Esophagus mucosa (tissue), 1 donor: ENCODE measurements around the gene NPIPA1. TPM values are rescaled to one million over a fixed set of nuclear protein-coding genes. Genes with fewer than 3 reads are reported as not detected.
"Not testable (repeated sequence)": the region's sequence is repeated elsewhere in the genome, so short reads cannot be mapped to it uniquely, and the experiment has no call there.

ENCODE experiments used
- ATAC-seq: fragments of 200-7000 bp; cut with Tn5 transposase; one replicate; pipeline ENCODE4 v1.9.1; 2020
- total RNA-seq: library from RNA; stranded (reverse); gene quantifications from one replicate; pipeline ENCODE4 v1.2.4, GENCODE V29; 2023
- donor health status: DM: yes; HTN: yes; CAD: no.

NPIPA1 gene
- total RNA-seq, 1 donor from 2014 or later = 29.5 TPM

DNA sequence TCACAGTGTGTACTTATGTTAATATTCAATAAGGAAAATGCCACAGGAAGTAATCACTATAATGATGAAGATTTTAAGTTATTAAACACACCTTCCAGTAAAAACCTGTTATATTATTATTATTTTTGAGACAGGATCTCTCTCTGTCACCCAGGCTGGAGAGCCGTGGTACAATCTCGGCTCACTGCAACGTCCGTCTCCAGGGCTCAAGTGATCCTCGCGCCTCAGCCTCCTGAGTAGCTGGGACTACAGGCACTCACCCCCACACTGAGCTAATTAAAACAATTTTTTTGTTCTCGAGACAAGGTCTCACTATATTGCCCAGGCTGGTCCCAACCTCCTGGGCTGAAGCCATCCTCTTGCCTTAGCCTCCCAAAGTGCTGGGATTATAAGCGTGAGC lies 41.0 kb downstream of the NPIPA1 start:
- not testable (repeated sequence) for ATAC-seq

DNA sequence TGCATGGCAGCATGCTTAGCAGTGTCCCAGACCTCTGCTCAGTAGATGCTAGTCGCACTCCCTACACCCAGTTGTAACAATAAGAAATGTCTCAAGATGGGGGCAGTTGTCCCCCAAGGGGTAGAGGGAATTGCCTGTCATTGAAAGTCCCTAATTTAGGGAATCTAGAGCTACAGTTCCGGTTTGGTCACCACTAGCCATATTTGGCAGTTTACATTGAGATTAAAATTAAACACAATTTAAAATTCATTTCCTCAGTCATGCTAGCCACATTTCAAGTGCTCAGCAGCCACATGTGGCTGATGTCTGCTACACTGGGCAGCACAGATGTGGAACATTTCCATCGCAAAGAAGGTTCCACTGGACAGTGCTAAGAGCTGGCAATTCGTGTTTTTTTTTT lies 41.7 kb downstream of the NPIPA1 start:
- not testable (repeated sequence) for ATAC-seq

DNA sequence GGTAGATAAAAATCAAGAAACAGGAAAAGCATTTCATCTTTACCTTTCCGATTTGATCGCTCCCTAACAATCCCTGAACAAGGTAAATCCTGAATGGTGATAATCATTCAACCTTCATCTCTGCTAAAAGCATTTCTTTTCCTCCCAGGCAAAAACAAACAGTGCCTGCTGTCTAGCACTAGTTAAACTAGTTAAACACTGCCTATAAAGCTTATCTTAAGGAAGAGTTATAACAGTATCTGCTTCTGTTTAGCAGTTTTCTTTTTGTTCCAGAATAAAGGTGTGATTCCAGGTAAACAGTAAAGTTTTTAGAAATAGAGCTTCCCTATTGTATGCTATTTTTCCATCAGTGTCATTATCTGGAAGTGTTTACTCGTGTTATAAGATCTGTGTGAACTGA lies 44.0 kb downstream of the NPIPA1 start:
- not testable (repeated sequence) for ATAC-seq

DNA sequence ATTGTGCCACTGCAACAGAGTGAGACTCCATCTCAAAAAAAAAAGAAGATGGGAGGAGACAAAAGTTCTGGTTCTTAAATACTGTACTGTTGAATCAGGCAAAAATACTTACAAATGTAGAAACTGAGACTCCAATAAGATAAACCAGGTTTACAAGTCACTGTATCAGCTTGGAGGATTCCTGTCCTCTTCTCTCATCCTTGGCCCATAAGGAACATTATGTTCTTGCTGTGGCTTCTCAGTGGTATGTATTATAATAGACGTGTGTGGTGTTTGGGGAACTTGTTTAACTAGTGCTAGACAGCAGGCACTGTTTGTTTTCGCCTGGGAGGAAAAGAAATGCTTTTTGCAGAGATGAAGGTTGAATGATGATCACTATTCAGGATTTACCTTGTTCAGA lies 45.3 kb downstream of the NPIPA1 start:
- ATAC-seq = peak; percentile 50

DNA sequence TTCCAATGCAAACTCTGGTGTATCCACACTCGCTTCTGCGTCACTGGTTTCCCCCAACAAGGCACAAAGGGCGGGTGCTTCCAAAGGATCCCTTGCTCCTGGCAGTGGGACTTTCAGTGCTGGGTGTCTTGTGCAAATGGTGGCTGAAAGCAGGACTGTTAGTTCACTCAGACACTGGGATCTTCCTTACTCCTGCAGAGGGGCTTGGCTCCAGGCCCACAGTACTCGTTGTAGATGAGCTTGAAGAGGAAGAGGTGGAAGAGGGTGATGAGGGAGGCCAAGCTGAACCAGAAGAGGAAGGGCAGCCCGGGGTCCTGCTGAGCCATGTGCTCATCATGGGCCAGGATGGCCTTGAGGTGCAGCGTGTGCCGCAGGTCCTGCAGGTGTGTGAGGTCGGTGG lies 50.8 kb downstream of the NPIPA1 start:
- peak; percentile 19 for ATAC-seq

DNA sequence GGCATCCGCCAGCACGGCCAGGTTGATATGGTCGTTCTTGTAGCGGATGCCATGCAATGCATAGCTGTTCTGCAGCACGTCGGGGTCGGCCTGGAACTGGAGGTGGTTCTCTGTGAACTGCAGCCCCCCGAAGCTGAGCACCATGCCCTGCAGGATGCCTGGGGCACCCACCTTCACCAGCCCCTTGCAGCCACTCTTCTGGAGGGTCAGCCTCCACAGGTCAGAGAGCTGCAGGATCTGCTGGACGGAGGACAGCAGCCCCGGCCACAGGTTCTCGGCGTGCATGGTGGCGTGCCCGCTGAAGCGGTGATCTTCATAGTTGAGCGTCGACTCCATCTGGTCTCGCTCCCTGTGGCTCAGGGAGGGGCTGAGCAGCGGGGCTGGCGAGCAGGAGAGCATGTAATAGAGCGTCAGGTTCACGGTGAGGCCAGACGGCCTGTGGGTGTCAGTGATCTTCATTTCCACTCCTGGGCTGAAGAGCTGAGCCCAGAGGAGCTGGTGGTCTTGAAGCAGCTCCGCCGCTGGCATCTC lies 51.5 kb downstream of the NPIPA1 start:
- ATAC-seq = peak; percentile 16

DNA sequence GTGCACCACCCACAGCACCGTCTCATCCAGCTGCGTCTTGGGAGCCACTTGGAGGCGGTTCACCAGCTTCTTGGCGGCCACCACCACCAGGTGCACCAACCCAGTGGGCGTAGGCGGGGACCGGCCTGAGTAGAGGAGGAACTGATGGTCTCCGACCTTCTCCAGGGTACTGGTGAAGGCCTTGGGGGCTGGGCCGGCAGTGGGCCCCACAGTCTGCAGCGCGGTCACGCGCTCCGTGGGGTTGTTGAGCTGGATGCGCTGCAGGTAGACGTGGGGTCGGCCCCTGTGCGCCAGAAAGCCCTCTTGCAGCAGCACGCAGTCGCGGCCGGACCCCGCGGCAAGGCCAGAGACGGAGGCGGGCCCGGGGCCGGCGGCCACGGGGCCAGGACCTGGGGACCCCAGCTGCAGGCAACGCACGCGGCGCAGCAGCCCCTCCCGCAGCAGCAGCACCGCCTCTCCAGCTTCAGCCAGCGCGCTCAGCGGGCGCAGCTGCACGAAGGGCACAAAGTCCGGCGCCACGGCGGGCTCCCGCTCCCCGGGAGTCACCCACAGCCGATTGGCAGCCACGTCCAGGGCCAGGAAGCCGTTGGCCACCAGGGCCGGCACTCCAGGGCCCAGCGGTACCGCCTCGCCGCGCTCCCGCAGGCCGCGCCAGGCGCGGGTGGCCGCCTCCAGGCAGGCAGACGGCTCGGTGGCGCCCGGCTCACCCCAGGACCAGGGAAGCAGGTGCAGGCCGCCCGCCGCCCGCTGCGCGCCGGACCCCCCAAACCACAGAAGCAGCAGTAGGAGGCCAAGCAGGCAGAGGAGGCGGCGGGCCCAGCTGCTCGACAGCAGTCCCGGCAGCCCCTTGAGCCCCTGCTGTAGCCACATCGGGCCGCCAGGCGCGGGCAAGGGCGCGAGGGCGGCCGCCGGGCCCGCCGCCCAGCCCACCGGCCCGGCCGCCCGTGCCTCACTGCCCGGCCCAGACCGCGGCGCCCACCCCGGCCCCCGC lies 52.3 kb downstream of the NPIPA1 start:
- ATAC-seq = peak; percentile 46

DNA sequence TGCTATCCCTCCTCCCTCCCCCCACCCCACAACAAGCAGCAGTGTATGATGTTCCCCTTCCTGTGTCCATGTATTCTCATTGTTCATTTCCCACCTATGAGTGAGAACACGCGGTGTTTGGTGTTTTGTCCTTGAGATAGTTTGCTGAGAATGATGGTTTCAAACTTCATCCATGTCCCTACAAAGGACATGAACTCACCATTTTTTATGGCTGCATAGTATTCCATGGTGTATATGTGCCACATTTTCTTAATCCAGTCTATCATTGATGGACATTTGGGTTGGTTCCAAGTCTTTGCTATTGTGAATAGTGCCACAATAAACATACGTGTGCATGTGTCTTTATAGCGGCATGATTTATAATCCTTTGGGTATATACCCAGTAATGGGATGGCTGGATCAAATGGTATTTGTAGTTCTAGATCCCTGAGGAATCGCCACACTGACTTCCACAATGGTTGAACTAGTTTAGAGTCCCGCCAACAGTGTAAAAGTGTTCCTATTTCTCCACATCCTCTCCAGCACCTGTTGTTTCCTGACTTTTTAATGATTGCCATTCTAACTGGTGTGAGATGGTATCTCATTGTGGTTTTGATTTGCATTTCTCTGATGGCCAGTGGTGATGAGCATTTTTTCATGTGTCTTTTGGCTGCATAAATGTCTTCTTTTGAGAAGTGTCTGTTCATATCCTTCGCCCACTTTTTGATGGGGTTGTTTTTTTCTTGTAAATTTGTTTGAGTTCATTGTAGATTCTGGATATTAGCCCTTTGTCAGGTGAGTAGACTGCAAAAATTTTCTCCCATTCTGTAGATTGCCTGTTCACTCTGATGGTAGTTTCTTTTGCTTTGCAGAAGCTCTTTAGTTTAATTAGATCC lies 56.3 kb downstream of the NPIPA1 start:
- ATAC-seq = not testable (repeated sequence)

DNA sequence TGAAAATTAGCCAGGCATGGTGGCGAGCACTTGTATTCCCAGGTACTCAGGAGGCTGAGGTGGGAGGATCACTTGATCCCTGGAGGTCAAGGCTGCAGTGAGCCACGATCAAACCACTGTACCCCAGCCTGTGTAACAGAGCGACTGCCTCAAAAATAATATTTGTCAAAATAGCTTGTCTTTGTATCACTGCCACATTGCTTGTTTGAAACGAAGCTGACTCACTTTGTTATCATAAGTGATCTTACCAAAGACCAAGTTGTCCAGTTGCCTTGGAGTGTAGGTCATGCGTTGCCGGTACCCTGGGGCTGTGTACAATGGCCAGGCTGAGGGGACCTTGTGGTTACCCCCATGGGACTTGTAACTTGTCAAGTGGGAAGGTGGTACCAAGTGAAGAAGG lies 59.5 kb downstream of the NPIPA1 start:
- peak; percentile 28 for ATAC-seq

DNA sequence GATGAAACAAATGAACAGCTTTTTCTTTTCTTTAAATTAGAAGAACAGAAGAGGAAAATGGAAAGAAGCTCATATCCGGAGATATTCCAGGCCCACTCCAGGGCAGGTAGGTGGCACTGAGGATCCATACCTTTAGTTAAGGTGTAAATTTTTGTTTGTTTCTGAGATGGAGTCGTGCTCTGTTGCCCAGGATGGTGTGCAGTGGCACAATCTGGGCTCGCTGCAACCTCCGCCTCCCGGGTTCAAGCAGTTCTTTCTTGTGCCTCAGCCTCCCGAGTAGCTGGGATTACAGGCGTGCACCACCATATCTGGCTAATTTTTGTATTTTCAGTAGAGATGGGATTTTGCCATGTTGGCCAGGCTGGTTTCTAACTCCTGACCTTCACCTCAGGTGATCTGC lies 61.1 kb downstream of the NPIPA1 start:
- ATAC-seq = not testable (repeated sequence)

DNA sequence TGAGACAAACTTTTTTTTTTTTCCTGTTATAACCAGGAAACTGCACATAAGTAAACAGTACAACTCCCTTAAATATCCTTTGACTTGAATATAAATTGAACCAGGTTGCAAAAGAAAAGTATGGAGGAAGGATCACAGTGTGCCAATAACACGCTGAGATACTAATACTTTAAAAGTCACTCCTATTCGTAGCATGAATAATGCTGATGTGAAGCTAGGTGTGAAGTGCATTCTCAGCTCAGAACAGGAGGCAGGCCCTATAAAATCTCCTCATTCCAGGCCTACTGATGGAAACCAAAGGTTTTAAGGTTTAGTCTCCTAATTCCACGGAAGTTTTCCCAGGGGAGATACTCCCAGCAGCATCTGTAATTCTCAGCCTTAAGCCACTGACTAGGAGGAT lies 62.6 kb downstream of the NPIPA1 start:
- peak; percentile 76 for ATAC-seq

Other genes with a start within 250 kb of the NPIPA1 start
- not detected for gene PLA2G10, start 243.1 kb upstream of the NPIPA1 start, total RNA-seq
- gene NPIPA3, start 234.0 kb upstream of the NPIPA1 start, total RNA-seq = 1.8 TPM
- 0.48 TPM for gene NPIPA2, start 194.9 kb upstream of the NPIPA1 start, total RNA-seq
- gene NOMO1, start 103.7 kb upstream of the NPIPA1 start, total RNA-seq = 62.8 TPM
- gene PDXDC1, start 37.6 kb downstream of the NPIPA1 start, total RNA-seq = 54.5 TPM
- gene NTAN1, start 118.6 kb downstream of the NPIPA1 start, total RNA-seq = 23.9 TPM
- gene RRN3, start 156.8 kb downstream of the NPIPA1 start, total RNA-seq = 16.5 TPM